H9 (cell line): ENCODE data around the gene SLC35F3. TPM values are rescaled to one million over a fixed set of nuclear protein-coding genes. Genes with fewer than 3 reads are reported as not detected.

Source experiments
- DNase-seq: peaks from one replicate; pipeline ENCODE4 v3.0.0-alpha.2; 2017
- H2AFZ ChIP-seq: one replicate; pipeline ENCODE4 v1.6.1; 2013; ENCODE audit warnings: mild to moderate bottlenecking, low read length, control low read depth, moderate library complexity
- H2AK5ac ChIP-seq: 2 replicates; pipeline ENCODE4 v1.6.1; 2013; ENCODE audit warnings: low read length, control low read depth, mixed read lengths; ENCODE audit not compliant: insufficient read length
- H2BK120ac ChIP-seq: one replicate; pipeline ENCODE4 v1.6.1; 2013; ENCODE audit warnings: low read depth, mild to moderate bottlenecking, low read length, control low read depth, inconsistent platforms; ENCODE audit not compliant: poor library complexity, severe bottlenecking
- H2BK12ac ChIP-seq: 2 replicates; pipeline ENCODE4 v1.6.1; 2013; ENCODE audit warnings: low read length, control low read depth, mixed read lengths, low read depth; ENCODE audit not compliant: insufficient read length
- H2BK15ac ChIP-seq: 2 replicates; pipeline ENCODE4 v1.6.1; 2013; ENCODE audit warnings: low read depth, low read length, control low read depth
- H2BK20ac ChIP-seq: one replicate; pipeline ENCODE4 v1.6.1; 2013; ENCODE audit warnings: low read depth, mild to moderate bottlenecking, low read length, control low read depth, inconsistent platforms; ENCODE audit not compliant: poor library complexity, severe bottlenecking
- H2BK5ac ChIP-seq: 2 replicates; pipeline ENCODE4 v1.6.1; 2013; ENCODE audit warnings: low read length, control low read depth, mixed read lengths; ENCODE audit not compliant: insufficient read length
- H3K14ac ChIP-seq: 2 replicates; pipeline ENCODE4 v1.6.1; 2013; ENCODE audit warnings: low read length, control low read depth; ENCODE audit not compliant: insufficient read depth
- H3K18ac ChIP-seq: 2 replicates; pipeline ENCODE4 v1.6.1; 2013; ENCODE audit warnings: low read depth, mild to moderate bottlenecking, mixed read lengths, low read length, control low read depth; ENCODE audit not compliant: insufficient read length
- H3K23ac ChIP-seq: 2 replicates; pipeline ENCODE4 v1.6.1; 2013; ENCODE audit warnings: low read length, control low read depth, mixed read lengths, low read depth; ENCODE audit not compliant: insufficient read length
- H3K23me2 ChIP-seq: 2 replicates; pipeline ENCODE4 v1.6.1; 2013; ENCODE audit warnings: low read depth, mild to moderate bottlenecking, mixed read lengths, low read length, control low read depth; ENCODE audit not compliant: insufficient read length, poor library complexity, severe bottlenecking
- H3K27ac ChIP-seq: 2 replicates; pipeline ENCODE4 v1.5.1; 2013; ENCODE audit warnings: low read length, control low read depth, mixed read lengths, low read depth; ENCODE audit not compliant: insufficient read length
- H3K27me3 ChIP-seq: 2 replicates; pipeline ENCODE4 v1.6.1; 2013; ENCODE audit warnings: low read length, control low read depth, inconsistent platforms; ENCODE audit not compliant: insufficient read depth
- H3K4ac ChIP-seq: 2 replicates; pipeline ENCODE4 v1.6.1; 2013; ENCODE audit warnings: low read depth, mild to moderate bottlenecking, control low read depth, inconsistent platforms, low read length, moderate library complexity
- H3K4me1 ChIP-seq: 2 replicates; pipeline ENCODE4 v1.6.1; 2013; ENCODE audit warnings: low read length, control low read depth, inconsistent platforms; ENCODE audit not compliant: insufficient read depth
- H3K4me2 ChIP-seq: 2 replicates; pipeline ENCODE4 v1.6.1; 2013; ENCODE audit warnings: low read length, control low read depth, mixed read lengths; ENCODE audit not compliant: insufficient read length, insufficient read depth
- H3K56ac ChIP-seq: 2 replicates; pipeline ENCODE4 v1.6.1; 2013; ENCODE audit warnings: low read depth, mild to moderate bottlenecking, mixed read lengths, low read length, control low read depth; ENCODE audit not compliant: insufficient read length
- H3K79me1 ChIP-seq: 2 replicates; pipeline ENCODE4 v1.6.1; 2013; ENCODE audit warnings: low read depth, mild to moderate bottlenecking, moderate library complexity, low read length, control low read depth, inconsistent platforms; ENCODE audit not compliant: insufficient read depth, poor library complexity, severe bottlenecking
- H3K79me2 ChIP-seq: 2 replicates; pipeline ENCODE4 v1.6.1; 2013; ENCODE audit warnings: low read length, control low read depth, inconsistent platforms; ENCODE audit not compliant: insufficient read depth
- H3K9ac ChIP-seq: 2 replicates; pipeline ENCODE4 v1.6.1; 2013; ENCODE audit warnings: low read length, control low read depth, mixed read lengths; ENCODE audit not compliant: insufficient read length; ENCODE audit errors: extremely low read depth
- H3K9me3 ChIP-seq: one replicate; pipeline ENCODE4 v1.6.1; 2013; ENCODE audit warnings: low read depth, low read length, inconsistent platforms; ENCODE audit not compliant: control insufficient read depth
- H3T11ph ChIP-seq: one replicate; pipeline ENCODE4 v1.6.1; 2013; ENCODE audit warnings: mild to moderate bottlenecking, low read length, control low read depth, inconsistent platforms
- H4K20me1 ChIP-seq: one replicate; pipeline ENCODE4 v1.6.1; 2013; ENCODE audit not compliant: control insufficient read depth, insufficient read length, insufficient read depth
- H4K5ac ChIP-seq: 2 replicates; pipeline ENCODE4 v1.6.1; 2013; ENCODE audit warnings: low read depth, mild to moderate bottlenecking, mixed read lengths, low read length, control low read depth; ENCODE audit not compliant: insufficient read length
- H4K8ac ChIP-seq: replicated peaks from 2 replicates; pipeline ENCODE4 v1.6.1; 2013; ENCODE audit warnings: low read length, control low read depth, mixed read lengths, low read depth; ENCODE audit not compliant: insufficient read length
- H4K91ac ChIP-seq: 2 replicates; pipeline ENCODE4 v1.6.1; 2013; ENCODE audit warnings: low read depth, mild to moderate bottlenecking, moderate library complexity, mixed read lengths, low read length, control low read depth; ENCODE audit not compliant: insufficient read length
- H3K27ac Mint-ChIP-seq, 3 experiments: 2 replicates in 2 of 3; 3 replicates in 1 of 3; pipeline ENCODE4 v1.8.0; 2020 to 2021; ENCODE audit warnings: mixed read lengths in 3 of 3, mild to moderate bottlenecking in 1 of 3, moderate library complexity in 1 of 3
- H3K27me3 Mint-ChIP-seq: 2 replicates; pipeline ENCODE4 v1.8.0; 2021; ENCODE audit warnings: low read depth, mild to moderate bottlenecking, moderate library complexity, mixed read lengths
- H3K36me3 Mint-ChIP-seq, 3 experiments: 2 replicates in 2 of 3; 3 replicates in 1 of 3; pipeline ENCODE4 v1.8.0; 2020 to 2021; ENCODE audit warnings: low read depth in 3 of 3, mixed read lengths in 3 of 3; ENCODE audit not compliant: insufficient read depth in 1 of 3
- H3K4me1 Mint-ChIP-seq, 2 experiments: 2 replicates each; pipeline ENCODE4 v1.8.0; 2020; ENCODE audit warnings: mixed read lengths in 2 of 2
- H3K4me3 Mint-ChIP-seq, 2 experiments: 2 replicates in 1 of 2; 3 replicates in 1 of 2; pipeline ENCODE4 v1.8.0; 2020 to 2021; ENCODE audit warnings: mild to moderate bottlenecking in 2 of 2, mixed read lengths in 2 of 2, moderate library complexity in 1 of 2
- H3K9me3 Mint-ChIP-seq, 2 experiments: 2 replicates in 1 of 2; 3 replicates in 1 of 2; pipeline ENCODE4 v1.8.0; 2020; ENCODE audit warnings: mild to moderate bottlenecking in 2 of 2, mixed read lengths in 2 of 2, moderate library complexity in 1 of 2
- CTCF ChIP-seq: fragments of 200-600 bp; sonication (generic); conservative IDR thresholded peaks from 3 replicates; pipeline ENCODE4 v1.8.0; 2021; ENCODE audit warnings: antibody characterized with exemption, mild to moderate bottlenecking
- WGBS: extraction: QIAGEN DNeasy Blood & Tissue Kit; methylation state at CpG from one replicate; pipeline ENCODE4 v1.1.7; 2013; ENCODE audit warnings: missing lambda C conversion rate, low lambda C conversion rate, mixed read lengths; ENCODE audit not compliant: insufficient read length; ENCODE audit errors: extremely low coverage; 5-methylcytosine and 5-hydroxymethylcytosine counted together
- total RNA-seq: library from RNA; stranded (reverse); gene quantifications from 2 replicates; pipeline ENCODE4 v1.2.1, GENCODE V29; 2021

SLC35F3 gene
- total RNA-seq, 1 experiment from 2014 or later = 0.81 TPM

GRCh38 chr1:233972951-233973635 lies 68.6 kb downstream of the SLC35F3 start:
- H3T11ph ChIP-seq = no peak overlapping the region
- no peak overlapping the region for H2BK12ac ChIP-seq
- no peaks in the 10 kb centered on the region for H3K79me2 ChIP-seq
- TF ChIP-seq CTCF = peak; percentile 23; the same call in 1 of the 3 replicates
- H2BK120ac ChIP-seq = no peak overlapping the region
- no peaks in the 10 kb centered on the region for H3K9me3 Mint-ChIP-seq
- H2BK5ac ChIP-seq = no peak overlapping the region
- no peaks in the 10 kb centered on the region for H3K4me1 Mint-ChIP-seq
- no peaks in the 10 kb centered on the region for H3K27me3 ChIP-seq
- no peaks in the 10 kb centered on the region for H3K36me3 Mint-ChIP-seq
- H4K8ac ChIP-seq = no peak overlapping the region
- no peaks in the 10 kb centered on the region for H3K79me1 ChIP-seq
- H3K27me3 Mint-ChIP-seq = peaks cover 1% of the 10 kb centered on the region; the same call in 1 of the 2 replicates
- no peak overlapping the region for H2AK5ac ChIP-seq
- DNase-seq = no peak
- no peak overlapping the region for H4K91ac ChIP-seq
- no peak overlapping the region for H2AFZ ChIP-seq
- no peak overlapping the region for H2BK20ac ChIP-seq
- no peak overlapping the region for H3K23ac ChIP-seq
- H3K27ac Mint-ChIP-seq = peak overlapping the region in 1 of 3 experiments; percentile 16; a peak in 1 of 7 replicates
- peak overlapping the region; percentile 17 for H3K18ac ChIP-seq
- no CpG with 5 or more reads among the region's 7 CpGs for WGBS
- no peak overlapping the region for H3K4ac ChIP-seq
- no peak overlapping the region; a peak in 1 of 5 replicates for H3K4me3 Mint-ChIP-seq
- H3K27ac ChIP-seq = no peak overlapping the region
- no peak overlapping the region for H3K14ac ChIP-seq
- H4K5ac ChIP-seq = no peak overlapping the region
- no peaks in the 10 kb centered on the region for H3K23me2 ChIP-seq
- H3K4me1 ChIP-seq = no peaks in the 10 kb centered on the region
- no peak overlapping the region for H3K9ac ChIP-seq
- no peak overlapping the region for H3K56ac ChIP-seq
- H4K20me1 ChIP-seq = no peaks in the 10 kb centered on the region
- no peak overlapping the region for H3K4me2 ChIP-seq
- no peaks in the 10 kb centered on the region for H3K9me3 ChIP-seq
- no peak overlapping the region for H2BK15ac ChIP-seq
